CD4-positive, alpha-beta T cell (primary cell): Measurements from ENCODE around the gene TNRC18. TPM values are rescaled to one million over a fixed set of nuclear protein-coding genes. Genes with fewer than 3 reads are reported as not detected.

ENCODE experiments used
- ATAC-seq: fragments of 200-7000 bp; cut with Tn5 transposase; one replicate; pipeline ENCODE4 v1.10.0; 2022; ENCODE audit warnings: mild to moderate bottlenecking; ENCODE audit not compliant: poor library complexity
- CTCF ChIA-PET: fragments of 350-600 bp; sonication (Branson Sonifier 250); formaldehyde crosslinking; loops from one replicate; lab custom pipeline; 2021; ENCODE audit warnings: antibody characterized with exemption, inconsistent platforms; lab: Charles Lee
- POLR2A ChIA-PET: fragments of 350-600 bp; sonication (Branson Sonifier 250); formaldehyde crosslinking; loops from one replicate; lab custom pipeline; 2021; ENCODE audit warnings: antibody characterized with exemption, inconsistent platforms; lab: Charles Lee
- DNase-seq, 14 experiments: peaks; one replicate each; pipeline ENCODE4 v3.0.0-alpha.2; 2013 to 2020; ENCODE audit warnings: mixed read lengths in 2 of 14
- H3K27ac ChIP-seq, 2 donors: one replicate each; pipeline versions ENCODE4 v1.5.1 to v1.7.0; 2013; ENCODE audit warnings: low read length in 2 of 2, low read depth in 1 of 2, mild to moderate bottlenecking in 1 of 2
- H3K27me3 ChIP-seq, 2 experiments: 1 replicate in 1 of 2; 2 replicates in 1 of 2; pipeline versions ENCODE4 v1.6.1 to v1.7.0; 2013; ENCODE audit warnings: low read length in 2 of 2, control low read depth in 1 of 2, mild to moderate bottlenecking in 1 of 2, moderate library complexity in 1 of 2; ENCODE audit not compliant: insufficient read depth in 2 of 2, control insufficient read depth in 1 of 2
- H3K36me3 ChIP-seq: one replicate; pipeline ENCODE4 v1.6.1; 2013; ENCODE audit warnings: low read length, control low read depth; ENCODE audit not compliant: insufficient read depth
- H3K4me1 ChIP-seq: one replicate; pipeline ENCODE4 v1.6.1; 2013; ENCODE audit warnings: low read length, control low read depth; ENCODE audit not compliant: insufficient read depth
- H3K4me3 ChIP-seq: one replicate; pipeline ENCODE4 v1.5.1; 2013; ENCODE audit warnings: mild to moderate bottlenecking, low read length, moderate library complexity
- H3K9me3 ChIP-seq, 2 experiments: 1 replicate in 1 of 2; 2 replicates in 1 of 2; pipeline versions ENCODE4 v1.6.1 to v1.7.0; 2013; ENCODE audit warnings: low read length in 2 of 2, mild to moderate bottlenecking in 2 of 2, control low read depth in 1 of 2, moderate library complexity in 1 of 2; ENCODE audit not compliant: control insufficient read depth in 1 of 2, insufficient read depth in 1 of 2
- H3K27ac Mint-ChIP-seq: one replicate; pipeline ENCODE4 v1.8.0; 2020; ENCODE audit warnings: mixed read lengths
- H3K27me3 Mint-ChIP-seq: one replicate; pipeline ENCODE4 v1.8.0; 2021; ENCODE audit warnings: mixed read lengths
- H3K36me3 Mint-ChIP-seq: one replicate; pipeline ENCODE4 v1.8.0; 2021; ENCODE audit warnings: low read depth, mixed read lengths
- H3K4me1 Mint-ChIP-seq: one replicate; pipeline ENCODE4 v1.8.0; 2021; ENCODE audit warnings: low read depth, mixed read lengths
- H3K4me3 Mint-ChIP-seq: one replicate; pipeline ENCODE4 v1.8.0; 2020; ENCODE audit warnings: mild to moderate bottlenecking, mixed read lengths
- H3K9me3 Mint-ChIP-seq: one replicate; pipeline ENCODE4 v1.8.0; 2020; ENCODE audit warnings: mixed read lengths
- CTCF ChIP-seq: fragments of 200-600 bp; IDR thresholded peaks from one replicate; pipeline ENCODE4 v1.8.0; 2022; ENCODE audit warnings: antibody characterized with exemption, mild to moderate bottlenecking
- intact Hi-C, 2 experiments: fragments of 100-400 bp; cut with DNase I in 1 of 2; cut with micrococcal nuclease in 1 of 2; formaldehyde crosslinking; loops; one replicate each; pipeline versions ENCODE4 v1.15.1 to v1.9.0; 2023 to 2025; cut with DNase I, micrococcal nuclease
- total RNA-seq, 174 experiments: library from RNA in 2 of 174; stranded (reverse) in 2 of 174; gene quantifications; one replicate each; pipeline ENCODE4 v1.2.3 and lab custom pipeline; 2021 to 2026

TNRC18 gene
- total RNA-seq, 2 experiments from 2014 or later, result 69.9 TPM

GRCh38 chr7:5396542-5396941, 27.1 kb downstream of the TNRC18 start:
- peak overlapping the region; percentile 91 for H3K27ac Mint-ChIP-seq
- ATAC-seq (peak; percentile 49), DNase-seq (peak; percentile 41 to 87 (median 59))
- H3K4me3 Mint-ChIP-seq, result peak overlapping the region; percentile 91
- Histone ChIP-seq H3K36me3 (peaks cover 26% of the 10 kb centered on the region), H3K4me3 (peak overlapping the region; percentile 93), H3K9me3 (no peaks in the 10 kb centered on the region), H3K27ac (peak overlapping the region; percentile 77 to 91), H3K4me1 (peaks cover 53% of the 10 kb centered on the region), H3K27me3 (no peaks in the 10 kb centered on the region)
- H3K36me3 Mint-ChIP-seq, result peaks cover 37% of the 10 kb centered on the region
- peaks cover 25% of the 10 kb centered on the region for H3K4me1 Mint-ChIP-seq
- ChIA-PET POLR2A (interaction anchor here (0.6 to 1.7 kb wide), 21 partner anchors 13 to 621 kb away, joined by 3 to 25 read pairs (median 3); partner anchors contain the start of genes AP5Z1, RNF216 and TNRC18), CTCF (interaction anchor here (0.6 to 1.8 kb wide), 13 partner anchors 9 to 302 kb away, joined by 3 to 8 read pairs (median 4); no protein-coding TSS in a partner anchor)
- peak; percentile 61 for TF ChIP-seq CTCF
- no peaks in the 10 kb centered on the region for H3K27me3 Mint-ChIP-seq
- intact Hi-C loops, result loop anchor here (1.0 to 10.0 kb wide), 5 partner anchors 28 to 308 kb away; no protein-coding TSS in a partner anchor
- no peaks in the 10 kb centered on the region for H3K9me3 Mint-ChIP-seq

GRCh38 chr7:5395246-5395645, 28.4 kb downstream of the TNRC18 start:
- Mint-ChIP-seq H3K36me3 (peaks cover 44% of the 10 kb centered on the region), H3K27ac (no peak overlapping the region), H3K4me1 (peaks cover 25% of the 10 kb centered on the region), H3K9me3 (no peaks in the 10 kb centered on the region), H3K27me3 (no peaks in the 10 kb centered on the region), H3K4me3 (peak overlapping the region; percentile 91)
- POLR2A ChIA-PET, result no interaction called here
- CTCF ChIA-PET, result interaction anchor here (1.8 kb wide), 1 partner anchor 30 kb away, joined by 8 read pairs; no protein-coding TSS in a partner anchor
- H3K27ac ChIP-seq, result no peak overlapping the region
- no peak for TF ChIP-seq CTCF
- H3K27me3 ChIP-seq, result no peaks in the 10 kb centered on the region
- ATAC-seq (no peak), DNase-seq (no peak)
- peaks cover 56% of the 10 kb centered on the region for H3K4me1 ChIP-seq
- H3K9me3 ChIP-seq, result no peaks in the 10 kb centered on the region
- peaks cover 38% of the 10 kb centered on the region for H3K36me3 ChIP-seq
- intact Hi-C loops, result loop anchor here (10.0 kb wide), 2 partner anchors 300 to 310 kb away; no protein-coding TSS in a partner anchor
- H3K4me3 ChIP-seq, result no peak overlapping the region

GRCh38 chr7:5394264-5395105, 29.1 kb downstream of the TNRC18 start:
- ATAC-seq (no peak), DNase-seq (no peak)
- Mint-ChIP-seq H3K27ac (no peak overlapping the region), H3K4me1 (peaks cover 25% of the 10 kb centered on the region), H3K27me3 (no peaks in the 10 kb centered on the region), H3K9me3 (no peaks in the 10 kb centered on the region), H3K36me3 (peaks cover 51% of the 10 kb centered on the region), H3K4me3 (peak overlapping the region; percentile 65)
- ChIA-PET POLR2A (no interaction called here), CTCF (no interaction called here)
- Histone ChIP-seq H3K4me3 (no peak overlapping the region), H3K4me1 (peaks cover 57% of the 10 kb centered on the region), H3K27ac (no peak overlapping the region), H3K9me3 (no peaks in the 10 kb centered on the region), H3K36me3 (peaks cover 46% of the 10 kb centered on the region), H3K27me3 (no peaks in the 10 kb centered on the region)
- TF ChIP-seq CTCF, result no peak
- intact Hi-C loops, result loop anchor here (10.0 kb wide), 2 partner anchors 300 to 310 kb away; no protein-coding TSS in a partner anchor
